Measurements from ENCODE around the gene FAM20C.
"Not testable (repeated sequence)": the region's sequence is repeated elsewhere in the genome, so short reads cannot be mapped to it uniquely, and the experiment has no call there.

The FAM20C gene

GRCh38 chr7:240146-240676 lies 47.8 kb downstream of the FAM20C start:
- TF ChIP-seq CTCF (IDR thresholded peaks at IDR 0.05; ENCODE audit: low read depth, low read length), result no peak
- no peak for TF ChIP-seq EZH2phosphoT487 (IDR thresholded peaks at IDR 0.05; ENCODE audit: low read depth)
- Histone ChIP-seq H3K27me3 (ENCODE audit: low read depth, low read length) (no peaks in the 10 kb centered on the region), H2AFZ (ENCODE audit: low read depth, low read length) (no peak overlapping the region), H3K79me2 (ENCODE audit: low read length) (no peaks in the 10 kb centered on the region), H3K27ac (ENCODE audit: low read length) (no peak overlapping the region), H3K4me1 (ENCODE audit: low read length) (no peaks in the 10 kb centered on the region), H3K36me3 (replicated peaks; ENCODE audit: low read depth, low read length) (no peaks in the 10 kb centered on the region), H3K9me3 (ENCODE audit: insufficient read depth, low read length) (no peaks in the 10 kb centered on the region), H3K4me2 (ENCODE audit: low read length) (no peak overlapping the region), H3K4me3 (ENCODE audit: low read length) (no peak overlapping the region), H4K20me1 (ENCODE audit: insufficient read depth, low read length) (no peaks in the 10 kb centered on the region), H3K9ac (ENCODE audit: low read length) (no peak overlapping the region)

GRCh38 chr7:240887-241421 lies 48.6 kb downstream of the FAM20C start:
- H3K27ac ChIP-seq (ENCODE audit: low read length), result no peak overlapping the region
- no peak overlapping the region for H3K9ac ChIP-seq (ENCODE audit: low read length)
- H2AFZ ChIP-seq (ENCODE audit: low read depth, low read length), result no peak overlapping the region
- no peaks in the 10 kb centered on the region for H3K36me3 ChIP-seq (replicated peaks; ENCODE audit: low read depth, low read length)
- H4K20me1 ChIP-seq (ENCODE audit: insufficient read depth, low read length), result no peaks in the 10 kb centered on the region
- H3K4me1 ChIP-seq (ENCODE audit: low read length), result no peaks in the 10 kb centered on the region
- no peaks in the 10 kb centered on the region for H3K27me3 ChIP-seq (ENCODE audit: low read depth, low read length)
- no peak overlapping the region for H3K4me2 ChIP-seq (ENCODE audit: low read length)
- no peaks in the 10 kb centered on the region for H3K9me3 ChIP-seq (ENCODE audit: insufficient read depth, low read length)
- no peak overlapping the region for H3K4me3 ChIP-seq (ENCODE audit: low read length)
- TF ChIP-seq CTCF (IDR thresholded peaks at IDR 0.05; ENCODE audit: low read depth, low read length) (no peak), EZH2phosphoT487 (IDR thresholded peaks at IDR 0.05; ENCODE audit: low read depth) (no peak)
- H3K79me2 ChIP-seq (ENCODE audit: low read length), result no peaks in the 10 kb centered on the region

GRCh38 chr7:241513-241912 lies 49.1 kb downstream of the FAM20C start:
- H4K20me1 ChIP-seq (ENCODE audit: insufficient read depth, low read length), result no peaks in the 10 kb centered on the region
- no peaks in the 10 kb centered on the region for H3K79me2 ChIP-seq (ENCODE audit: low read length)
- TF ChIP-seq CTCF (IDR thresholded peaks at IDR 0.05; ENCODE audit: low read depth, low read length), result no peak
- TF ChIP-seq EZH2phosphoT487 (IDR thresholded peaks at IDR 0.05; ENCODE audit: low read depth), result no peak
- H3K27ac ChIP-seq (ENCODE audit: low read length), result no peak overlapping the region
- no peaks in the 10 kb centered on the region for H3K36me3 ChIP-seq (replicated peaks; ENCODE audit: low read depth, low read length)
- H3K27me3 ChIP-seq (ENCODE audit: low read depth, low read length), result no peaks in the 10 kb centered on the region
- H3K4me1 ChIP-seq (ENCODE audit: low read length), result no peaks in the 10 kb centered on the region
- no peak overlapping the region for H3K9ac ChIP-seq (ENCODE audit: low read length)
- no peak overlapping the region for H2AFZ ChIP-seq (ENCODE audit: low read depth, low read length)
- H3K4me2 ChIP-seq (ENCODE audit: low read length), result no peak overlapping the region
- no peak overlapping the region for H3K4me3 ChIP-seq (ENCODE audit: low read length)
- no peaks in the 10 kb centered on the region for H3K9me3 ChIP-seq (ENCODE audit: insufficient read depth, low read length)

- H3K9ac ChIP-seq (ENCODE audit: low read length); H3K79me2 ChIP-seq (ENCODE audit: low read length); H3K4me1 ChIP-seq (ENCODE audit: low read length); H4K20me1 ChIP-seq (ENCODE audit: insufficient read depth, low read length); H3K27ac ChIP-seq (ENCODE audit: low read length); H2AFZ ChIP-seq (ENCODE audit: low read depth, low read length); H3K4me2 ChIP-seq (ENCODE audit: low read length); H3K36me3 ChIP-seq (replicated peaks; ENCODE audit: low read depth, low read length); H3K27me3 ChIP-seq (ENCODE audit: low read depth, low read length); H3K4me3 ChIP-seq (ENCODE audit: low read length); H3K9me3 ChIP-seq (ENCODE audit: insufficient read depth, low read length): not testable (repeated sequence)
Measured at GRCh38 chr7:242826-243579, 50.6 kb downstream of the FAM20C start.

- not testable (repeated sequence) for H3K27me3 ChIP-seq (ENCODE audit: low read depth, low read length); H4K20me1 ChIP-seq (ENCODE audit: insufficient read depth, low read length); H3K4me1 ChIP-seq (ENCODE audit: low read length); H3K9ac ChIP-seq (ENCODE audit: low read length); H3K79me2 ChIP-seq (ENCODE audit: low read length); H3K9me3 ChIP-seq (ENCODE audit: insufficient read depth, low read length); H3K4me3 ChIP-seq (ENCODE audit: low read length); H3K4me2 ChIP-seq (ENCODE audit: low read length); H3K27ac ChIP-seq (ENCODE audit: low read length); H3K36me3 ChIP-seq (replicated peaks; ENCODE audit: low read depth, low read length); H2AFZ ChIP-seq (ENCODE audit: low read depth, low read length)
Measured at GRCh38 chr7:243580-243978, 51.2 kb downstream of the FAM20C start.
